Nephron progenitor cell (in vitro differentiated cells): ENCODE results near the gene MS4A18.

Experiments
- DNase-seq: peaks from one replicate; pipeline ENCODE4 v3.0.0; 2021
- H3K27ac Mint-ChIP-seq: 2 replicates; pipeline ENCODE4 v1.8.0; 2021; ENCODE audit warnings: mild to moderate bottlenecking, moderate library complexity, mixed read lengths
- H3K27me3 Mint-ChIP-seq: 2 replicates; pipeline ENCODE4 v1.8.0; 2021; ENCODE audit warnings: mild to moderate bottlenecking, low read depth, mixed read lengths; ENCODE audit not compliant: poor library complexity
- H3K36me3 Mint-ChIP-seq: 2 replicates; pipeline ENCODE4 v1.8.0; 2021; ENCODE audit warnings: low read depth, mixed read lengths
- H3K4me1 Mint-ChIP-seq: 2 replicates; pipeline ENCODE4 v1.8.0; 2021; ENCODE audit warnings: mixed read lengths
- H3K4me3 Mint-ChIP-seq: 2 replicates; pipeline ENCODE4 v1.8.0; 2021; ENCODE audit warnings: mild to moderate bottlenecking, moderate library complexity, mixed read lengths
- H3K9me3 Mint-ChIP-seq: 2 replicates; pipeline ENCODE4 v1.8.0; 2021; ENCODE audit warnings: mild to moderate bottlenecking, moderate library complexity, mixed read lengths
- TF ChIP-seq, protein P1 (sequence below): fragments of 200-600 bp; sonication (generic); IDR thresholded peaks from 2 replicates; pipeline ENCODE4 v1.5.0; 2021; ENCODE audit warnings: antibody characterized with exemption

MS4A18 gene

DNA sequence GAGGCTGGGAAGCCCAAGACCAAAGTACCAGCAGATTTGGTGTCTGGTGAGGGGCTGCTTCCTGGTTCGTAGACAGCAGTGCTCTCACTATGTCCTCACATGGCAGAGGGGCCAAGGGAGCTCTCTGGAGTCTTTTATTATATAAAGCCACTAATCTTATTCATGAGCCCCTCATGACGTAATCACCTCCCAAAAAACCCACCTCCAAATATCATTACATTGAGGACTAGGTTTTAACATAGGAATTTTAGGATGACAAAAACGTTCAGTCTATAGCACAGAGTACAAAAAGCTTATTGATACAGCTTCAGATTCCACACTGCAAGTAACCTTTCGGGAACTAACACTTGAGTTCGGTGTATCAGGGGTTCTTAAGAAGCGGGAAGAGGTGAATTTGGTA, 4.1 kb upstream of the MS4A18 start:
- no peaks in the 10 kb centered on the region for H3K4me1 Mint-ChIP-seq
- DNase-seq, result no peak
- peaks cover 19% of the 10 kb centered on the region for H3K9me3 Mint-ChIP-seq
- no peak overlapping the region for H3K4me3 Mint-ChIP-seq
- H3K27me3 Mint-ChIP-seq, result peaks cover 25% of the 10 kb centered on the region
- no peaks in the 10 kb centered on the region for H3K36me3 Mint-ChIP-seq
- no peak overlapping the region for H3K27ac Mint-ChIP-seq
- TF ChIP-seq, protein P1, sequence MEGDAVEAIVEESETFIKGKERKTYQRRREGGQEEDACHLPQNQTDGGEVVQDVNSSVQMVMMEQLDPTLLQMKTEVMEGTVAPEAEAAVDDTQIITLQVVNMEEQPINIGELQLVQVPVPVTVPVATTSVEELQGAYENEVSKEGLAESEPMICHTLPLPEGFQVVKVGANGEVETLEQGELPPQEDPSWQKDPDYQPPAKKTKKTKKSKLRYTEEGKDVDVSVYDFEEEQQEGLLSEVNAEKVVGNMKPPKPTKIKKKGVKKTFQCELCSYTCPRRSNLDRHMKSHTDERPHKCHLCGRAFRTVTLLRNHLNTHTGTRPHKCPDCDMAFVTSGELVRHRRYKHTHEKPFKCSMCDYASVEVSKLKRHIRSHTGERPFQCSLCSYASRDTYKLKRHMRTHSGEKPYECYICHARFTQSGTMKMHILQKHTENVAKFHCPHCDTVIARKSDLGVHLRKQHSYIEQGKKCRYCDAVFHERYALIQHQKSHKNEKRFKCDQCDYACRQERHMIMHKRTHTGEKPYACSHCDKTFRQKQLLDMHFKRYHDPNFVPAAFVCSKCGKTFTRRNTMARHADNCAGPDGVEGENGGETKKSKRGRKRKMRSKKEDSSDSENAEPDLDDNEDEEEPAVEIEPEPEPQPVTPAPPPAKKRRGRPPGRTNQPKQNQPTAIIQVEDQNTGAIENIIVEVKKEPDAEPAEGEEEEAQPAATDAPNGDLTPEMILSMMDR, result no peak

DNA sequence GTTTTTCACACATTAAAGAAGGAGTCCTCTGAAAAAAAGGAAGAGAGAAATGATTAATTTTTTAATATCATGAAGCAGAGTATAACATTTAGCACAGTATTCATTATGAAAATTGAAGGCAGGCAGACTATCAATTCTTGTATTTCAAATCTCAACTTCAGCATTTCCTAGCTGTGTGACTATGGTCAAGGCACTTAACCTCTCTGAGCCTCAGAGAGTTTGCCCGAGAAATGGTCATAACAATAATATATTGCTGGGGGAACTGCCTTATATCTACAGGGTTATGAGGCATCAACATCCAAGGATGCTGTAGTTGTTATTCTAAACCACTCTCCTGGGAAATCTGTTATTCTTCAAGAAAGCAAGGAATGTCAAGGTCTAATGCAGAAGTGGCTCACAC, 1.1 kb downstream of the MS4A18 start:
- no peaks in the 10 kb centered on the region for H3K36me3 Mint-ChIP-seq
- no peaks in the 10 kb centered on the region for H3K9me3 Mint-ChIP-seq
- no peak for DNase-seq
- no peak overlapping the region for H3K4me3 Mint-ChIP-seq
- TF ChIP-seq, protein P1, result no peak
- no peaks in the 10 kb centered on the region for H3K4me1 Mint-ChIP-seq
- peaks cover 45% of the 10 kb centered on the region for H3K27me3 Mint-ChIP-seq
- H3K27ac Mint-ChIP-seq, result no peak overlapping the region

DNA sequence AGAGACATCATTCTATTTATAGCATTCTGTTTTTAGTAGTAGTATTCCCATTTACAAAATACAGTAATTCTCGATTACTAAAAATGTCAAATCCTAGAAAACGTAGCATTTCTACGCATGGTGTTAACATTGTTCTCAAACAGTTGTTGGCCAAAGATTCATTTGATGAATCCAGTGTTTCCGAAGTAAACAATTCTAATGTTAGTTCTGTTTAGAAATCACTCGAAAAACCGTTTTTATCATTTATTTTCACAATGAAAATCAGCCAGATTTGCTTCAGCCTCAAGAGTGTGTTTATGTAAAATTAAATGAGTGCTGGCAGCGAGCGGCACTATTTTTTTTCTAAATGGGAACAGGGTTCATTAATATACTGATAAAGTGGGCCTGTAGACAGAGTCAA, 7.1 kb downstream of the MS4A18 start:
- Mint-ChIP-seq H3K27me3 (peaks cover 26% of the 10 kb centered on the region), H3K4me3 (no peak overlapping the region), H3K36me3 (no peaks in the 10 kb centered on the region), H3K27ac (no peak overlapping the region), H3K9me3 (no peaks in the 10 kb centered on the region), H3K4me1 (peaks cover 5% of the 10 kb centered on the region)
- TF ChIP-seq, protein P1, result no peak
- no peak for DNase-seq

GRCh38 chr11:60734279-60734678, 9.8 kb downstream of the MS4A18 start:
- Mint-ChIP-seq H3K4me3 (no peak overlapping the region), H3K27me3 (peaks cover 31% of the 10 kb centered on the region), H3K4me1 (peaks cover 5% of the 10 kb centered on the region), H3K36me3 (no peaks in the 10 kb centered on the region), H3K27ac (no peak overlapping the region), H3K9me3 (no peaks in the 10 kb centered on the region)
- TF ChIP-seq, protein P1, result no peak
- no peak for DNase-seq

GRCh38 chr11:60739114-60739513, 14.6 kb downstream of the MS4A18 start:
- TF ChIP-seq, protein P1, result no peak
- H3K27ac Mint-ChIP-seq, result no peak overlapping the region
- peaks cover 33% of the 10 kb centered on the region for H3K27me3 Mint-ChIP-seq
- no peak for DNase-seq
- no peak overlapping the region for H3K4me3 Mint-ChIP-seq
- H3K9me3 Mint-ChIP-seq, result peaks cover 6% of the 10 kb centered on the region
- no peaks in the 10 kb centered on the region for H3K4me1 Mint-ChIP-seq
- H3K36me3 Mint-ChIP-seq, result no peaks in the 10 kb centered on the region

- Mint-ChIP-seq H3K4me3 (no peak overlapping the region), H3K4me1 (no peaks in the 10 kb centered on the region), H3K27me3 (peaks cover 38% of the 10 kb centered on the region), H3K36me3 (no peaks in the 10 kb centered on the region), H3K27ac (no peak overlapping the region), H3K9me3 (peaks cover 6% of the 10 kb centered on the region)
- TF ChIP-seq, protein P1, result no peak
- no peak for DNase-seq
These were observed 16.1 kb downstream of the MS4A18 start for GRCh38 chr11:60740573-60740972.
